ENCODE results near the gene PSMG3. TPM values are rescaled to one million over a fixed set of nuclear protein-coding genes. Genes with fewer than 3 reads are reported as not detected.

The PSMG3 gene
- total and polyA plus RNA-seq, 7 donors, result 11.8 to 59.1 (median 18.2) TPM

- Histone ChIP-seq H3K27ac (no peak overlapping the region), H3K27me3 (ENCODE audit: insufficient read depth in 3 of 3, low read length in 2 of 3) (peaks cover 0 to 2% (median 0%) of the 10 kb centered on the region in 3 donors), H3K4me3 (no peak overlapping the region), H3K36me3 (ENCODE audit: insufficient read depth in 1 of 2, low read depth in 1 of 2) (no peaks in the 10 kb centered on the region), H3K9me3 (no peaks in the 10 kb centered on the region), H3K4me1 (no peaks in the 10 kb centered on the region)
- DNase-seq (no peak), ATAC-seq (no peak)
- WGBS, 3 donors, result 34 to 52% (median 49%) methylated on average over 5 to 6 of the region's 6 CpGs
- no peak for TF ChIP-seq CTCF (IDR thresholded peaks at IDR 0.05)
- intact Hi-C loops (cut with DNase I), result no loop called here
Measured at GRCh38 chr7:1526271-1526754, 43.5 kb downstream of the PSMG3 start.

GRCh38 chr7:1525409-1525808 lies 44.4 kb downstream of the PSMG3 start:
- Histone ChIP-seq H3K27me3 (ENCODE audit: insufficient read depth in 3 of 3, low read length in 2 of 3) (peaks cover 0 to 2% (median 0%) of the 10 kb centered on the region in 3 donors), H3K27ac (no peak overlapping the region), H3K4me3 (no peak overlapping the region), H3K9me3 (no peaks in the 10 kb centered on the region), H3K36me3 (ENCODE audit: insufficient read depth in 1 of 2, low read depth in 1 of 2) (no peaks in the 10 kb centered on the region), H3K4me1 (no peaks in the 10 kb centered on the region)
- no peak for ATAC-seq
- DNase-seq, result no peak
- 89 to 92% (median 89%) methylated on average over 6 of the region's 6 CpGs for WGBS, 3 donors
- intact Hi-C loops (cut with DNase I), result no loop called here
- no peak for TF ChIP-seq CTCF (IDR thresholded peaks at IDR 0.05)

GRCh38 chr7:1523844-1524243 lies 46.0 kb downstream of the PSMG3 start:
- peak in 1 of 2 donors; percentile 46 for DNase-seq
- Histone ChIP-seq H3K27ac (no peak overlapping the region), H3K27me3 (ENCODE audit: insufficient read depth in 3 of 3, low read length in 2 of 3) (peaks cover 0 to 2% (median 0%) of the 10 kb centered on the region in 3 donors), H3K4me3 (no peak overlapping the region), H3K36me3 (ENCODE audit: insufficient read depth in 1 of 2, low read depth in 1 of 2) (no peaks in the 10 kb centered on the region), H3K9me3 (peaks cover 5% of the 10 kb centered on the region), H3K4me1 (no peaks in the 10 kb centered on the region)
- intact Hi-C loops (cut with DNase I), result no loop called here
- no peak for TF ChIP-seq CTCF (IDR thresholded peaks at IDR 0.05)
- ATAC-seq, result no peak
- WGBS, 3 donors, result 65 to 77% (median 68%) methylated on average over 16 to 17 of the region's 17 CpGs

- Histone ChIP-seq H3K27ac (no peak overlapping the region), H3K4me1 (no peaks in the 10 kb centered on the region), H3K9me3 (peaks cover 5% of the 10 kb centered on the region), H3K36me3 (ENCODE audit: insufficient read depth in 1 of 2, low read depth in 1 of 2) (no peaks in the 10 kb centered on the region), H3K4me3 (no peak overlapping the region), H3K27me3 (ENCODE audit: insufficient read depth in 3 of 3, low read length in 2 of 3) (peaks cover 0 to 2% (median 0%) of the 10 kb centered on the region in 3 donors)
- WGBS, 3 donors, result 38 to 41% (median 40%) methylated on average over 9 to 13 of the region's 13 CpGs
- ATAC-seq (peak in 1 of 4 donors; percentile 19), DNase-seq (no peak)
- intact Hi-C loops (cut with DNase I), result no loop called here
- TF ChIP-seq CTCF (IDR thresholded peaks at IDR 0.05), result no peak
Measured at GRCh38 chr7:1523208-1523607, 46.6 kb downstream of the PSMG3 start.

- Histone ChIP-seq H3K27ac (no peak overlapping the region), H3K27me3 (ENCODE audit: insufficient read depth in 3 of 3, low read length in 2 of 3) (peaks cover 0 to 2% (median 0%) of the 10 kb centered on the region in 3 donors), H3K9me3 (peaks cover 5% of the 10 kb centered on the region), H3K36me3 (ENCODE audit: insufficient read depth in 1 of 2, low read depth in 1 of 2) (no peaks in the 10 kb centered on the region), H3K4me1 (no peaks in the 10 kb centered on the region), H3K4me3 (no peak overlapping the region)
- 82 to 87% (median 84%) methylated on average over 11 of the region's 11 CpGs for WGBS, 3 donors
- no peak for ATAC-seq
- TF ChIP-seq CTCF (IDR thresholded peaks at IDR 0.05), result no peak
- intact Hi-C loops (cut with DNase I), result no loop called here
- DNase-seq, result no peak
Measured at GRCh38 chr7:1521456-1521855, 48.4 kb downstream of the PSMG3 start.

All from psoas muscle (tissue), 8 donors.